Lower leg skin (tissue), 4 donors: ENCODE results near the gene ESRRB. TPM values are rescaled to one million over a fixed set of nuclear protein-coding genes. Genes with fewer than 3 reads are reported as not detected.

ENCODE experiments used
- DNase-seq, 2 donors: peaks; one replicate each; pipeline ENCODE4 v3.0.0-alpha.2; 2019; ENCODE audit warnings: low spot score in 2 of 2
- H3K4me3 ChIP-seq: fragments of 200-600 bp; sonication (generic); 2 replicates; pipeline ENCODE4 v1.5.1; 2017; ENCODE audit warnings: mild to moderate bottlenecking, low read depth; ENCODE audit not compliant: poor library complexity, severe bottlenecking
- CTCF ChIP-seq, 3 donors: fragments of 450-650 bp; IDR thresholded peaks; one replicate each; pipeline ENCODE4 v1.5.1; 2016; ENCODE audit warnings: antibody characterized with exemption in 3 of 3, mild to moderate bottlenecking in 3 of 3, moderate library complexity in 2 of 3
- POLR2A ChIP-seq, 2 donors: fragments of 450-650 bp; IDR thresholded peaks; one replicate each; pipeline ENCODE4 v1.6.1; 2016 to 2017; ENCODE audit warnings: antibody characterized with exemption in 2 of 2, mild to moderate bottlenecking in 1 of 2, moderate library complexity in 1 of 2
- WGBS, 2 donors: methylation state at CpG; one replicate each; pipeline ENCODE4 v1.1.5; 2018; 5-methylcytosine and 5-hydroxymethylcytosine counted together
- intact Hi-C: fragments of 100-400 bp; cut with DNase I; formaldehyde crosslinking; loops from one replicate; pipeline ENCODE4 v1.15.0; 2023; ENCODE audit warnings: low total_unique reads
- total RNA-seq, 4 donors: library from RNA; depleted of rRNA; stranded (reverse); fragments of >200 nt; gene quantifications; one replicate each; pipeline ENCODE4 v1.1.0, GENCODE V29; 2016

Gene ESRRB
- total RNA-seq, 4 donors from 2014 or later, result 0.08 to 1.1 (median 0.19) TPM; not detected in 1

- DNase-seq, result no peak
- TF ChIP-seq CTCF (IDR thresholded peaks at IDR 0.05), result no peak
- no peak for TF ChIP-seq POLR2A (IDR thresholded peaks at IDR 0.05)
- intact Hi-C loops, result no loop called here
- 25 to 36% methylated on average over 16 of the region's 16 CpGs for WGBS, 2 donors
- no peak overlapping the region for H3K4me3 ChIP-seq
Measured at GRCh38 chr14:76337635-76338545, 38.0 kb upstream of the ESRRB start.

- 79 to 80% methylated on average over 24 of the region's 24 CpGs for WGBS, 2 donors
Measured at GRCh38 chr14:76339728-76340615, 36.0 kb upstream of the ESRRB start.

GRCh38 chr14:76343386-76343785, 32.6 kb upstream of the ESRRB start:
- no peak overlapping the region for H3K4me3 ChIP-seq
- 59 to 80% methylated on average over 4 of the region's 4 CpGs for WGBS, 2 donors
- no peak for TF ChIP-seq POLR2A (IDR thresholded peaks at IDR 0.05)
- no peak for TF ChIP-seq CTCF (IDR thresholded peaks at IDR 0.05)
- DNase-seq, result no peak
- intact Hi-C loops, result no loop called here

More at GRCh38 chr14:76339728-76340615, 36.0 kb upstream of the ESRRB start:
- no peak for DNase-seq
- H3K4me3 ChIP-seq, result no peak overlapping the region
- intact Hi-C loops, result no loop called here
- TF ChIP-seq POLR2A (IDR thresholded peaks at IDR 0.05), result no peak
- no peak for TF ChIP-seq CTCF (IDR thresholded peaks at IDR 0.05)

- no peak for DNase-seq
- TF ChIP-seq CTCF (IDR thresholded peaks at IDR 0.05), result no peak
- TF ChIP-seq POLR2A (IDR thresholded peaks at IDR 0.05), result no peak
- WGBS, 2 donors, result 41 to 60% methylated on average over 6 to 8 of the region's 8 CpGs
- intact Hi-C loops, result no loop called here
- no peak overlapping the region for H3K4me3 ChIP-seq
Measured at GRCh38 chr14:76346391-76347160, 29.4 kb upstream of the ESRRB start.

GRCh38 chr14:76348898-76349297, 27.0 kb upstream of the ESRRB start:
- peak in 1 of 2 donors; percentile 15 for DNase-seq
- TF ChIP-seq CTCF (IDR thresholded peaks at IDR 0.05) (no peak), POLR2A (IDR thresholded peaks at IDR 0.05) (no peak)
- H3K4me3 ChIP-seq, result no peak overlapping the region
- 39 to 40% methylated on average over 8 of the region's 8 CpGs for WGBS, 2 donors
- intact Hi-C loops, result no loop called here
